ENCODE data around the gene FOXA3. TPM values are rescaled to one million over a fixed set of nuclear protein-coding genes. Genes with fewer than 3 reads are reported as not detected.

Gene FOXA3
- polyA plus RNA-seq, 1 donor (not counting 4 experiments of a cell fraction or from before 2014, with no cell fraction given): not detected

DNA sequence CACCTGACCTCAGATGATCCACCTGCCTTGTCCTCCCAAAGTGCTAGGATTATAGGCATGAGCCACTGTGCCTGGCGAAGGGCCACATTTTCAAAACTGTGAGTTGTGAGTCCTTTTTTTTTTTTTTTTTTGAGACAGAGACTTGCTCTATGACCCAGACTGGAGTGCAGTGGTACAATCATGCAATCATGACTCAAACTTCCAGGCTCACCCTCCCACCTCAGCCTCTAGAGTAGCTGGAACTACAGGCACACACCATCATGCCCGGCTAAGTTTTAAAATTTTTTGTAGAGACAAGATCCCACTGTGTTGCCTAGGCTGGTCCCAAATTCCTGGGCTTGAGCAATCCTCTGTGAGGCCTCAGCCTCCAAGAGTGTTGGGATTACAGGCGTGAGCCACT, 42.1 kb downstream of the FOXA3 start:
- dilution Hi-C loops (cut with MboI; ENCODE audit: extremely low pct_ligation_motif_present, low sequenced_read_pairs): no loop called here
- no peaks in the 10 kb centered on the region for H3K9me3 ChIP-seq (ENCODE audit: control insufficient read depth, low read depth, low read length)
- H2AFZ ChIP-seq (ENCODE audit: control insufficient read depth, low read length): no peak overlapping the region
- DNase-seq (ENCODE audit: low read depth, low spot score) (no peak), FAIRE-seq (no peak)
- H3K36me3 ChIP-seq (ENCODE audit: control insufficient read depth in 2 of 2, extremely low read depth in 1 of 2, insufficient read depth in 2 of 2, low read length in 2 of 2): no peaks in the 10 kb centered on the region
- no peaks in the 10 kb centered on the region for H3K79me2 ChIP-seq (ENCODE audit: control insufficient read depth, insufficient read depth, low read length)
- no peaks in the 10 kb centered on the region for H4K20me1 ChIP-seq (ENCODE audit: control insufficient read depth, extremely low read depth, insufficient read depth, low read length)
- TF ChIP-seq, protein P1, sequence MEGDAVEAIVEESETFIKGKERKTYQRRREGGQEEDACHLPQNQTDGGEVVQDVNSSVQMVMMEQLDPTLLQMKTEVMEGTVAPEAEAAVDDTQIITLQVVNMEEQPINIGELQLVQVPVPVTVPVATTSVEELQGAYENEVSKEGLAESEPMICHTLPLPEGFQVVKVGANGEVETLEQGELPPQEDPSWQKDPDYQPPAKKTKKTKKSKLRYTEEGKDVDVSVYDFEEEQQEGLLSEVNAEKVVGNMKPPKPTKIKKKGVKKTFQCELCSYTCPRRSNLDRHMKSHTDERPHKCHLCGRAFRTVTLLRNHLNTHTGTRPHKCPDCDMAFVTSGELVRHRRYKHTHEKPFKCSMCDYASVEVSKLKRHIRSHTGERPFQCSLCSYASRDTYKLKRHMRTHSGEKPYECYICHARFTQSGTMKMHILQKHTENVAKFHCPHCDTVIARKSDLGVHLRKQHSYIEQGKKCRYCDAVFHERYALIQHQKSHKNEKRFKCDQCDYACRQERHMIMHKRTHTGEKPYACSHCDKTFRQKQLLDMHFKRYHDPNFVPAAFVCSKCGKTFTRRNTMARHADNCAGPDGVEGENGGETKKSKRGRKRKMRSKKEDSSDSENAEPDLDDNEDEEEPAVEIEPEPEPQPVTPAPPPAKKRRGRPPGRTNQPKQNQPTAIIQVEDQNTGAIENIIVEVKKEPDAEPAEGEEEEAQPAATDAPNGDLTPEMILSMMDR (optimal IDR thresholded peaks at IDR 0.05 in 1 of 3, IDR thresholded peaks at IDR 0.05 in 1 of 3, conservative IDR thresholded peaks at IDR 0.05 in 1 of 3; ENCODE audit: extremely low read depth in 1 of 3, insufficient read depth in 2 of 3, low read length in 3 of 3): no peak
- TF ChIP-seq EZH2 (IDR thresholded peaks at IDR 0.05; ENCODE audit: low read length): no peak
- no peak overlapping the region for H3K9ac ChIP-seq (ENCODE audit: control insufficient read depth, extremely low read depth, insufficient read depth, low read length)
- peaks cover 6% of the 10 kb centered on the region for H3K27me3 ChIP-seq (ENCODE audit: control insufficient read depth, extremely low read depth, insufficient read depth, low read length)
- no peak overlapping the region for H3K4me3 ChIP-seq (ENCODE audit: control insufficient read depth in 2 of 3, extremely low read depth in 1 of 3, insufficient read depth in 2 of 3, low read depth in 1 of 3, low read length in 3 of 3)
- no peak overlapping the region for H3K4me2 ChIP-seq (ENCODE audit: control insufficient read depth, extremely low read depth, insufficient read depth, low read depth, low read length)
- no peaks in the 10 kb centered on the region for H3K9me1 ChIP-seq (ENCODE audit: control insufficient read depth, extremely low read depth, insufficient read depth, low read length)
- H3K27ac ChIP-seq (ENCODE audit: control insufficient read depth, insufficient read depth, low read length): no peak overlapping the region
- peaks cover 6% of the 10 kb centered on the region for H3K4me1 ChIP-seq (ENCODE audit: control insufficient read depth, extremely low read depth, insufficient read depth, low read length)

DNA sequence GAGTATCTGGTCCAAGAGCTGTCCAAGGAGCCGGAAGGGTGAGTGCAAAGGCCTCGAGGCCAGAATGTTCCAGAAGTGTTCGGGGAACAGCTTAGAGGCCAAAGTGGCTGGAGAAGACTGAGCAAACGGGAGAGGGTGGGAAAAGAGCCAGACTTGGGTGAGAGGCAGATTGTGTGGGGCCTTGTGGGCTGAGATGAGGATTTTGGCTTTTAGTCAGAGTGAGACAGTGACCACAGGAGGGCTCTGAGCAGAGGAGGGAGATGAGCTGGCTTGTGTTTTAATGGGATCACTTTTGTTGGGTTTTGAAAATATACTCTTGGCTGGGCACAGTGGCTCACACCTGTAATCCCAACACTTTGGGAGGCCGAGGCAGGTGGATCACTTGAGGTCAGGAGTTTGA, 44.8 kb downstream of the FOXA3 start:
- H3K36me3 ChIP-seq (ENCODE audit: control insufficient read depth in 2 of 2, extremely low read depth in 1 of 2, insufficient read depth in 2 of 2, low read length in 2 of 2): no peaks in the 10 kb centered on the region
- H3K27ac ChIP-seq (ENCODE audit: control insufficient read depth, insufficient read depth, low read length): no peak overlapping the region
- H4K20me1 ChIP-seq (ENCODE audit: control insufficient read depth, extremely low read depth, insufficient read depth, low read length): no peaks in the 10 kb centered on the region
- H3K9me3 ChIP-seq (ENCODE audit: control insufficient read depth, low read depth, low read length): no peaks in the 10 kb centered on the region
- dilution Hi-C loops (cut with MboI; ENCODE audit: extremely low pct_ligation_motif_present, low sequenced_read_pairs): no loop called here
- FAIRE-seq (no peak), DNase-seq (ENCODE audit: low read depth, low spot score) (no peak)
- H3K9me1 ChIP-seq (ENCODE audit: control insufficient read depth, extremely low read depth, insufficient read depth, low read length): no peaks in the 10 kb centered on the region
- H3K27me3 ChIP-seq (ENCODE audit: control insufficient read depth, extremely low read depth, insufficient read depth, low read length): peaks cover 6% of the 10 kb centered on the region
- no peak overlapping the region for H3K4me2 ChIP-seq (ENCODE audit: control insufficient read depth, extremely low read depth, insufficient read depth, low read depth, low read length)
- H3K4me1 ChIP-seq (ENCODE audit: control insufficient read depth, extremely low read depth, insufficient read depth, low read length): no peaks in the 10 kb centered on the region
- no peak for TF ChIP-seq EZH2 (IDR thresholded peaks at IDR 0.05; ENCODE audit: low read length)
- TF ChIP-seq, protein P1 (optimal IDR thresholded peaks at IDR 0.05 in 1 of 3, IDR thresholded peaks at IDR 0.05 in 1 of 3, conservative IDR thresholded peaks at IDR 0.05 in 1 of 3; ENCODE audit: extremely low read depth in 1 of 3, insufficient read depth in 2 of 3, low read length in 3 of 3): peak in 1 of 3 experiments; percentile 57
- H3K9ac ChIP-seq (ENCODE audit: control insufficient read depth, extremely low read depth, insufficient read depth, low read length): no peak overlapping the region
- H3K4me3 ChIP-seq (ENCODE audit: control insufficient read depth in 2 of 3, extremely low read depth in 1 of 3, insufficient read depth in 2 of 3, low read depth in 1 of 3, low read length in 3 of 3): no peak overlapping the region
- no peak overlapping the region for H2AFZ ChIP-seq (ENCODE audit: control insufficient read depth, low read length)
- no peaks in the 10 kb centered on the region for H3K79me2 ChIP-seq (ENCODE audit: control insufficient read depth, insufficient read depth, low read length)

Data from keratinocyte (primary cell).